CD14-positive monocyte (primary cell): ENCODE results near the gene GRID1. TPM values are rescaled to one million over a fixed set of nuclear protein-coding genes. Genes with fewer than 3 reads are reported as not detected.

ENCODE experiments used
- DNase-seq, 3 donors: peaks; one replicate each; pipeline ENCODE4 v3.0.0-alpha.2; 2011 to 2022
- H2AFZ ChIP-seq: 2 replicates; pipeline ENCODE4 v1.6.0; 2012; ENCODE audit warnings: mild to moderate bottlenecking, low read depth, low read length, inconsistent platforms; ENCODE audit not compliant: insufficient read depth, poor library complexity, severe bottlenecking
- H3K27ac ChIP-seq, 2 donors: 1 replicate in 1 of 2; 2 replicates in 1 of 2; pipeline ENCODE4 v1.5.1; 2012 to 2013; ENCODE audit warnings: low read length in 2 of 2, control low read depth in 1 of 2, inconsistent platforms in 1 of 2, low read depth in 1 of 2, mild to moderate bottlenecking in 1 of 2
- H3K27me3 ChIP-seq, 2 donors: one replicate each; pipeline versions ENCODE4 v1.6.0 to v1.6.1; 2011 to 2013; ENCODE audit warnings: low read length in 2 of 2; ENCODE audit not compliant: control insufficient read depth in 2 of 2, insufficient read depth in 2 of 2
- H3K36me3 ChIP-seq, 2 donors: replicated peaks in 1 of 2; 1 replicate in 1 of 2; 2 replicates in 1 of 2; pipeline versions ENCODE4 v1.5.1 to v1.6.1; 2012 to 2013; ENCODE audit warnings: low read length in 2 of 2, control low read depth in 1 of 2, inconsistent platforms in 1 of 2, mild to moderate bottlenecking in 1 of 2; ENCODE audit not compliant: insufficient read depth in 2 of 2, control insufficient read depth in 1 of 2
- H3K4me1 ChIP-seq, 2 donors: 1 replicate in 1 of 2; 2 replicates in 1 of 2; pipeline versions ENCODE4 v1.5.1 to v1.6.1; 2012 to 2013; ENCODE audit warnings: low read length in 2 of 2, control low read depth in 1 of 2, inconsistent platforms in 1 of 2, mild to moderate bottlenecking in 1 of 2, moderate library complexity in 1 of 2; ENCODE audit not compliant: insufficient read depth in 2 of 2, control insufficient read depth in 1 of 2
- H3K4me2 ChIP-seq: replicated peaks from 2 replicates; pipeline ENCODE3; 2012; ENCODE audit warnings: low read length, moderate library complexity, mild to moderate bottlenecking; ENCODE audit not compliant: poor library complexity, severe bottlenecking; ENCODE audit errors: extremely low read depth
- H3K4me3 ChIP-seq, 3 experiments: fragments of 200-600 bp in 1 of 3; sonication (generic) in 1 of 3; replicated peaks in 1 of 3; 1 replicate in 2 of 3; 2 replicates in 1 of 3; pipeline ENCODE4 v1.5.1; 2011 to 2013; ENCODE audit warnings: low read length in 3 of 3, mild to moderate bottlenecking in 3 of 3, control low read depth in 2 of 3, low read depth in 2 of 3, inconsistent platforms in 1 of 3, moderate library complexity in 1 of 3
- H3K79me2 ChIP-seq: 2 replicates; pipeline ENCODE4 v1.6.0; 2012; ENCODE audit warnings: mild to moderate bottlenecking, control low read depth, inconsistent platforms, low read length, moderate library complexity; ENCODE audit not compliant: insufficient read depth
- H3K9ac ChIP-seq: 2 replicates; pipeline ENCODE4 v1.6.0; 2017; ENCODE audit warnings: low read length, mild to moderate bottlenecking; ENCODE audit not compliant: insufficient read depth, poor library complexity, severe bottlenecking
- H3K9me3 ChIP-seq, 2 donors: replicated peaks in 1 of 2; 1 replicate in 1 of 2; 2 replicates in 1 of 2; pipeline versions ENCODE4 v1.5.1 to v1.6.1; 2012 to 2013; ENCODE audit warnings: low read length in 2 of 2, control low read depth in 1 of 2; ENCODE audit not compliant: control insufficient read depth in 1 of 2, insufficient read depth in 1 of 2
- H4K20me1 ChIP-seq: 2 replicates; pipeline ENCODE4 v1.6.0; 2012; ENCODE audit warnings: mild to moderate bottlenecking, low read length, control low read depth, moderate library complexity; ENCODE audit not compliant: insufficient read depth
- H3K27ac Mint-ChIP-seq, 7 donors: one replicate each; pipeline ENCODE4 v1.8.0; 2020; ENCODE audit warnings: mild to moderate bottlenecking in 7 of 7, mixed read lengths in 7 of 7, moderate library complexity in 6 of 7, inconsistent platforms in 2 of 7
- H3K27me3 Mint-ChIP-seq, 3 donors: one replicate each; pipeline ENCODE4 v1.8.0; 2021 to 2022; ENCODE audit warnings: low read depth in 3 of 3, mild to moderate bottlenecking in 3 of 3, mixed read lengths in 3 of 3, moderate library complexity in 3 of 3, inconsistent platforms in 1 of 3
- H3K36me3 Mint-ChIP-seq, 2 donors: one replicate each; pipeline ENCODE4 v1.8.0; 2020; ENCODE audit warnings: mixed read lengths in 2 of 2, inconsistent platforms in 1 of 2, mild to moderate bottlenecking in 1 of 2
- H3K4me1 Mint-ChIP-seq: one replicate; pipeline ENCODE4 v1.8.0; 2020; ENCODE audit warnings: mild to moderate bottlenecking, mixed read lengths
- H3K4me3 Mint-ChIP-seq, 2 donors: one replicate each; pipeline ENCODE4 v1.8.0; 2020; ENCODE audit warnings: mild to moderate bottlenecking in 2 of 2, mixed read lengths in 2 of 2, moderate library complexity in 1 of 2
- H3K9me3 Mint-ChIP-seq, 7 donors: one replicate each; pipeline ENCODE4 v1.8.0; 2020 to 2022; ENCODE audit warnings: mixed read lengths in 7 of 7, mild to moderate bottlenecking in 6 of 7, moderate library complexity in 6 of 7, inconsistent platforms in 2 of 7
- CTCF ChIP-seq: fragments of 200-600 bp; IDR thresholded peaks from one replicate; pipeline ENCODE4 v1.8.0; 2022; ENCODE audit warnings: antibody characterized with exemption, mild to moderate bottlenecking
- WGBS: methylation state at CpG from one replicate; pipeline ENCODE4 v1.1.5; 2013; ENCODE audit warnings: missing lambda C conversion rate; ENCODE audit not compliant: insufficient coverage; 5-methylcytosine and 5-hydroxymethylcytosine counted together
- intact Hi-C, 2 donors: fragments of 100-400 bp; cut with micrococcal nuclease; formaldehyde crosslinking; loops; one replicate each; pipeline versions ENCODE4 v1.15.0 to v1.15.1; 2023
- polyA plus RNA-seq, 3 donors: library from polyadenylated mRNA; depleted of rRNA in 1 of 3; unstranded in 2 of 3; stranded (reverse) in 1 of 3; fragments of 300-500 nt in 2 of 3; fragments of >200 nt in 1 of 3; fragmentation: Illumina TruSeq in 2 of 3; gene quantifications; 1 replicate in 2 of 3; 2 replicates in 1 of 3; pipeline ENCODE4 v1.2.3, GENCODE V29; 2012 to 2021

Gene GRID1
- polyA plus RNA-seq, 3 donors, result not detected

- Histone ChIP-seq H4K20me1 (no peaks in the 10 kb centered on the region), H3K9ac (no peak overlapping the region), H3K4me1 (no peaks in the 10 kb centered on the region), H2AFZ (no peak overlapping the region), H3K27me3 (no peaks in the 10 kb centered on the region), H3K4me3 (no peak overlapping the region), H3K79me2 (no peaks in the 10 kb centered on the region), H3K36me3 (no peaks in the 10 kb centered on the region), H3K4me2 (no peak overlapping the region), H3K27ac (no peak overlapping the region), H3K9me3 (no peaks in the 10 kb centered on the region)
- no peak overlapping the region for H3K4me3 Mint-ChIP-seq
- no peak for TF ChIP-seq CTCF
- H3K27ac Mint-ChIP-seq, result no peak overlapping the region
- intact Hi-C loops, result no loop called here
- no peaks in the 10 kb centered on the region for H3K36me3 Mint-ChIP-seq
- no peaks in the 10 kb centered on the region for H3K27me3 Mint-ChIP-seq
- H3K9me3 Mint-ChIP-seq, result peaks cover 0 to 17% (median 0%) of the 10 kb centered on the region in 7 donors
- 71% methylated on average over 4 of the region's 4 CpGs for WGBS
- no peak for DNase-seq
- H3K4me1 Mint-ChIP-seq, result no peaks in the 10 kb centered on the region
Measured at GRCh38 chr10:85657476-85658113, 709.0 kb downstream of the GRID1 start.

GRCh38 chr10:85655411-85655810 is 711.2 kb downstream of the GRID1 start:
- H3K27me3 ChIP-seq, result no peaks in the 10 kb centered on the region
- Mint-ChIP-seq H3K4me3 (no peak overlapping the region), H3K27me3 (no peaks in the 10 kb centered on the region), H3K9me3 (peaks cover 0 to 14% (median 0%) of the 10 kb centered on the region in 7 donors), H3K27ac (no peak overlapping the region), H3K4me1 (no peaks in the 10 kb centered on the region), H3K36me3 (no peaks in the 10 kb centered on the region)
- DNase-seq, result no peak
- H3K4me1 ChIP-seq, result no peaks in the 10 kb centered on the region
- 80% methylated on average over 1 of the region's 2 CpGs for whole genome bisulfite sequencing
- H3K36me3 ChIP-seq, result no peaks in the 10 kb centered on the region
- no peak overlapping the region for H3K4me2 ChIP-seq
- no peak for TF ChIP-seq CTCF
- H3K79me2 ChIP-seq, result no peaks in the 10 kb centered on the region
- H3K4me3 ChIP-seq, result no peak overlapping the region
- no peaks in the 10 kb centered on the region for H4K20me1 ChIP-seq
- no peak overlapping the region for H3K27ac ChIP-seq
- H3K9ac ChIP-seq, result no peak overlapping the region
- no peak overlapping the region for H2AFZ ChIP-seq
- H3K9me3 ChIP-seq, result no peaks in the 10 kb centered on the region
- intact Hi-C loops, result no loop called here
